ENCODE measurements around the gene FAM180A.

Gene FAM180A

GRCh38 chr7:135736586-135737305, 11.9 kb downstream of the FAM180A start:
- FAIRE-seq, result no peak

- FAIRE-seq, result no peak
These were observed 14.3 kb downstream of the FAM180A start for GRCh38 chr7:135734343-135734689.

- FAIRE-seq, result no peak
These were observed 14.8 kb downstream of the FAM180A start for GRCh38 chr7:135733603-135734342.

- FAIRE-seq, result no peak
These were observed 17.5 kb downstream of the FAM180A start for GRCh38 chr7:135731131-135731530.

GRCh38 chr7:135729230-135729629, 19.4 kb downstream of the FAM180A start:
- FAIRE-seq, result no peak

- no peak for FAIRE-seq
These were observed 20.4 kb downstream of the FAM180A start, which contains the start of gene SLC13A4 for GRCh38 chr7:135728136-135728669. SLC13A4 (minus strand) TSS chr7:135728186; CDS start chr7:135727496, 690 bp downstream.

- no peak for FAIRE-seq
These were observed 21.5 kb downstream of the FAM180A start for GRCh38 chr7:135726911-135727673.

GRCh38 chr7:135726276-135726788, 22.3 kb downstream of the FAM180A start:
- no peak for FAIRE-seq

- FAIRE-seq, result no peak
These were observed 25.2 kb downstream of the FAM180A start for GRCh38 chr7:135723411-135723810.

GRCh38 chr7:135721198-135721820, 27.3 kb downstream of the FAM180A start:
- FAIRE-seq, result no peak

GRCh38 chr7:135719688-135720087, 28.9 kb downstream of the FAM180A start:
- FAIRE-seq, result no peak

- no peak for FAIRE-seq
These were observed 29.7 kb downstream of the FAM180A start for GRCh38 chr7:135718794-135719437.

- no peak for FAIRE-seq
These were observed 30.4 kb downstream of the FAM180A start for GRCh38 chr7:135718219-135718618.

- no peak for FAIRE-seq
These were observed 30.9 kb downstream of the FAM180A start for GRCh38 chr7:135717693-135718092.

- no peak for FAIRE-seq
These were observed 31.9 kb downstream of the FAM180A start for GRCh38 chr7:135716677-135717238.

GRCh38 chr7:135715673-135716072, 32.9 kb downstream of the FAM180A start:
- no peak for FAIRE-seq

GRCh38 chr7:135715055-135715522, 33.5 kb downstream of the FAM180A start:
- no peak for FAIRE-seq

- no peak for FAIRE-seq
These were observed 34.0 kb downstream of the FAM180A start for GRCh38 chr7:135714534-135715009.

- no peak for FAIRE-seq
These were observed 34.7 kb downstream of the FAM180A start for GRCh38 chr7:135713836-135714470.

- FAIRE-seq, result no peak
These were observed 35.8 kb downstream of the FAM180A start for GRCh38 chr7:135712796-135713195.
